DND-41 (cell line): Measurements from ENCODE around the gene MBNL3.

Source experiments
- ATAC-seq: fragments of 200-7000 bp; cut with Tn5 transposase; 3 replicates; pipeline ENCODE4 v1.9.1; 2021; ENCODE audit warnings: low read depth; ENCODE audit not compliant: insufficient read depth
- DNase-seq: peaks from one replicate; pipeline ENCODE4 v3.0.0-alpha.2; 2020
- H2AFZ ChIP-seq: 2 replicates; pipeline ENCODE4 v1.6.0; 2012; ENCODE audit warnings: low read depth, low read length
- H3K27ac ChIP-seq: 2 replicates; pipeline ENCODE4 v1.5.1; 2012; ENCODE audit warnings: low read length, inconsistent platforms
- H3K27me3 ChIP-seq: fragments of 200-600 bp; sonication (generic); 2 replicates; pipeline ENCODE4 v1.6.0; 2012; ENCODE audit warnings: low read length, mild to moderate bottlenecking, inconsistent platforms; ENCODE audit not compliant: insufficient read depth, poor library complexity
- H3K36me3 ChIP-seq: 2 replicates; pipeline ENCODE4 v1.5.1; 2012; ENCODE audit warnings: low read length, inconsistent platforms; ENCODE audit not compliant: insufficient read depth
- H3K4me1 ChIP-seq: 2 replicates; pipeline ENCODE4 v1.5.1; 2012; ENCODE audit warnings: mild to moderate bottlenecking, low read length; ENCODE audit not compliant: insufficient read depth
- H3K4me2 ChIP-seq: 2 replicates; pipeline ENCODE4 v1.6.0; 2012; ENCODE audit warnings: mild to moderate bottlenecking, moderate library complexity, low read length, inconsistent platforms; ENCODE audit not compliant: insufficient read depth
- H3K4me3 ChIP-seq, 2 experiments: fragments of 200-600 bp in 1 of 2; shearing (Covaris generic) in 1 of 2; 2 replicates each; pipeline ENCODE4 v1.5.1; 2012 to 2016; ENCODE audit warnings: inconsistent platforms in 2 of 2, low read length in 2 of 2, mild to moderate bottlenecking in 2 of 2, low read depth in 1 of 2, moderate library complexity in 1 of 2
- H3K79me2 ChIP-seq: 2 replicates; pipeline ENCODE4 v1.6.0; 2012; ENCODE audit warnings: low read length, inconsistent platforms; ENCODE audit not compliant: insufficient read depth
- H3K9ac ChIP-seq: 2 replicates; pipeline ENCODE4 v1.6.0; 2012; ENCODE audit warnings: low read depth, mild to moderate bottlenecking, inconsistent platforms, low read length, moderate library complexity
- H3K9me3 ChIP-seq: 2 replicates; pipeline ENCODE4 v1.5.1; 2012; ENCODE audit warnings: low read length, moderate library complexity, mild to moderate bottlenecking, inconsistent platforms; ENCODE audit not compliant: insufficient read depth, severe bottlenecking
- H4K20me1 ChIP-seq: 2 replicates; pipeline ENCODE4 v1.6.0; 2012; ENCODE audit warnings: low read length; ENCODE audit not compliant: insufficient read depth
- EZH2 ChIP-seq: IDR thresholded peaks from 3 replicates; pipeline ENCODE4 v1.6.1; 2012; ENCODE audit warnings: borderline replicate concordance, low read depth, mild to moderate bottlenecking, moderate library complexity, low read length, inconsistent platforms; ENCODE audit not compliant: severe bottlenecking
- TF ChIP-seq, protein P1 (sequence below): IDR thresholded peaks from 2 replicates; pipeline ENCODE4 v1.5.1; 2012; ENCODE audit warnings: borderline replicate concordance, low read length, moderate library complexity, mild to moderate bottlenecking; ENCODE audit not compliant: poor library complexity, severe bottlenecking; ENCODE audit errors: extremely low read depth

The MBNL3 gene

GRCh38 chrX:132467989-132468388 lies 20.8 kb downstream of the MBNL3 start:
- Histone ChIP-seq H3K27me3 (no peaks in the 10 kb centered on the region), H3K9ac (no peak overlapping the region), H3K4me3 (no peak overlapping the region), H3K27ac (no peak overlapping the region), H3K36me3 (0 out of 2 replicates have a peak, but pooled peaks cover 3% of the 10 kb centered on the region), H3K4me2 (no peak overlapping the region), H3K79me2 (peaks cover 78% of the 10 kb centered on the region), H3K9me3 (no peaks in the 10 kb centered on the region), H3K4me1 (no peaks in the 10 kb centered on the region), H2AFZ (no peak overlapping the region), H4K20me1 (peaks cover 11% of the 10 kb centered on the region; the same call in 1 of the 2 replicates)
- TF ChIP-seq EZH2 = no peak
- TF ChIP-seq, protein P1, sequence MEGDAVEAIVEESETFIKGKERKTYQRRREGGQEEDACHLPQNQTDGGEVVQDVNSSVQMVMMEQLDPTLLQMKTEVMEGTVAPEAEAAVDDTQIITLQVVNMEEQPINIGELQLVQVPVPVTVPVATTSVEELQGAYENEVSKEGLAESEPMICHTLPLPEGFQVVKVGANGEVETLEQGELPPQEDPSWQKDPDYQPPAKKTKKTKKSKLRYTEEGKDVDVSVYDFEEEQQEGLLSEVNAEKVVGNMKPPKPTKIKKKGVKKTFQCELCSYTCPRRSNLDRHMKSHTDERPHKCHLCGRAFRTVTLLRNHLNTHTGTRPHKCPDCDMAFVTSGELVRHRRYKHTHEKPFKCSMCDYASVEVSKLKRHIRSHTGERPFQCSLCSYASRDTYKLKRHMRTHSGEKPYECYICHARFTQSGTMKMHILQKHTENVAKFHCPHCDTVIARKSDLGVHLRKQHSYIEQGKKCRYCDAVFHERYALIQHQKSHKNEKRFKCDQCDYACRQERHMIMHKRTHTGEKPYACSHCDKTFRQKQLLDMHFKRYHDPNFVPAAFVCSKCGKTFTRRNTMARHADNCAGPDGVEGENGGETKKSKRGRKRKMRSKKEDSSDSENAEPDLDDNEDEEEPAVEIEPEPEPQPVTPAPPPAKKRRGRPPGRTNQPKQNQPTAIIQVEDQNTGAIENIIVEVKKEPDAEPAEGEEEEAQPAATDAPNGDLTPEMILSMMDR = no peak
- DNase-seq = no peak
- ATAC-seq = no peak

GRCh38 chrX:132467026-132467425 lies 21.8 kb downstream of the MBNL3 start:
- H3K4me1 ChIP-seq = no peaks in the 10 kb centered on the region
- H3K9me3 ChIP-seq = no peaks in the 10 kb centered on the region
- ATAC-seq (no peak), DNase-seq (no peak)
- H3K36me3 ChIP-seq = 0 out of 2 replicates have a peak, but pooled peaks cover 3% of the 10 kb centered on the region
- H3K79me2 ChIP-seq = peaks cover 76% of the 10 kb centered on the region
- no peaks in the 10 kb centered on the region for H3K27me3 ChIP-seq
- no peak overlapping the region for H3K27ac ChIP-seq
- no peak overlapping the region for H2AFZ ChIP-seq
- H3K9ac ChIP-seq = no peak overlapping the region
- TF ChIP-seq, protein P1 = no peak
- TF ChIP-seq EZH2 = no peak
- no peak overlapping the region for H3K4me3 ChIP-seq
- H3K4me2 ChIP-seq = no peak overlapping the region
- H4K20me1 ChIP-seq = peaks cover 11% of the 10 kb centered on the region; the same call in 1 of the 2 replicates

DNA sequence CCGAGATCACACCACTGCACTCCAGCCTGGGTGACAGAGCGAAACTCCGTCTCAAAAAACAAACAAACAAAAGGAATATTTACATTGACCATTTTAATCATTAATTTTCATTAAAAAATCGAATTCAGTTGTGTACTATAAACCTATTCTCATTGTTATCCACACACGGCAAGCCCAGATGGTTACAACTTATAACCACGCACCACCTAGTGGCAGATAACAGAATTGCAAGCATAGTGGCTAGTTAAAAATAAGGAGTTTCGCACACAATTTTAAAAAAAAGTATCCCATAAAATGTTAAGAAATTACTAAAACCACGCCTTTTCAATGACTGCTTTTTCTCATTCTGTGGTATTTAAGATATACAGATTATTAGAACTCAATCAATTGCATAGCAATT lies 25.4 kb downstream of the MBNL3 start:
- Histone ChIP-seq H3K27ac (no peak overlapping the region), H3K4me2 (no peak overlapping the region), H3K9me3 (no peaks in the 10 kb centered on the region), H4K20me1 (peaks cover 5% of the 10 kb centered on the region; the same call in 1 of the 2 replicates), H3K4me1 (no peaks in the 10 kb centered on the region), H2AFZ (no peak overlapping the region), H3K79me2 (peaks cover 63% of the 10 kb centered on the region), H3K27me3 (no peaks in the 10 kb centered on the region), H3K4me3 (no peak overlapping the region), H3K9ac (no peak overlapping the region), H3K36me3 (no peaks in the 10 kb centered on the region)
- ATAC-seq (no peak), DNase-seq (peak; percentile 19)
- TF ChIP-seq EZH2 = no peak
- TF ChIP-seq, protein P1 = peak; percentile 65

- TF ChIP-seq, protein P1 = no peak
- TF ChIP-seq EZH2 = no peak
- DNase-seq (no peak), ATAC-seq (no peak)
- Histone ChIP-seq H3K4me3 (no peak overlapping the region), H4K20me1 (no peaks in the 10 kb centered on the region), H3K9ac (no peak overlapping the region), H3K27me3 (no peaks in the 10 kb centered on the region), H3K9me3 (no peaks in the 10 kb centered on the region), H3K79me2 (peaks cover 58% of the 10 kb centered on the region), H3K4me1 (no peaks in the 10 kb centered on the region), H3K36me3 (no peaks in the 10 kb centered on the region), H3K4me2 (no peak overlapping the region), H2AFZ (no peak overlapping the region), H3K27ac (no peak overlapping the region)
Observed at GRCh38 chrX:132461886-132462285, 27.0 kb downstream of the MBNL3 start.
